Measurements from ENCODE around the gene TRO. TPM values are rescaled to one million over a fixed set of nuclear protein-coding genes. Genes with fewer than 3 reads are reported as not detected.

The TRO gene
- polyA plus RNA-seq, 3 donors: not detected

DNA sequence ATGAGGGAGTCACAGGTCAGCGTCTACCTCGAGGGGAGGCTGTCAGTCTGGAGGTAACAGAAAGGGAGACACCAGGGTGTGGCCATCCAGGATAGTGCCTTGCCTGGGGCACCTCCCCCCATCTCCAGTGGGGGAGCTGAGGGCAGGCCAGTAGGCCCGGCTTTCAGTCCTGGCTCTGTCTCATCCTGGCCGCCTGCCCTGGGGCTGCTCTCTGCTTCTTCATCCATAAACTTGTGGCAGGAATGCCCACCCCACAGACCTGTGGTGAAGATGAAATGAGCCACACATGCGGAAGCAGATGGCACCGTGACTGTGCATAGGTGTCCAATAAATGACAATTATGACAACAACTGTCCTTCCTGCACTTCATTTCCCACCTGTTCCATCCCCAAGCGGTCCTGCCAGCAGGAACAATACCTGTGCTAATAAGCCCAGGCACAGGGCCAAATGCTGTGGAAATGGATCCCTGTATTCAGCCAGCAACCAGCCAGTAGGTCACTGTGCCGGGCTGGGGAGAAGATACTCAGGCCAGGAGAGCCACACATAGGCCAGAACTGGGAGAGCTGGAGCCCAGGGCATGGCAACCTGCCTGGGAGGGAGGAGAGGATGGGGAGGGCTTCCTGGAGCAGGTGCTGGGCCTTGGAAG is 30.2 kb downstream of the TRO start:
- H3K4me3 ChIP-seq (replicated peaks in 1 of 3; ENCODE audit: low read depth in 2 of 3, low read length in 3 of 3): no peak overlapping the region

DNA sequence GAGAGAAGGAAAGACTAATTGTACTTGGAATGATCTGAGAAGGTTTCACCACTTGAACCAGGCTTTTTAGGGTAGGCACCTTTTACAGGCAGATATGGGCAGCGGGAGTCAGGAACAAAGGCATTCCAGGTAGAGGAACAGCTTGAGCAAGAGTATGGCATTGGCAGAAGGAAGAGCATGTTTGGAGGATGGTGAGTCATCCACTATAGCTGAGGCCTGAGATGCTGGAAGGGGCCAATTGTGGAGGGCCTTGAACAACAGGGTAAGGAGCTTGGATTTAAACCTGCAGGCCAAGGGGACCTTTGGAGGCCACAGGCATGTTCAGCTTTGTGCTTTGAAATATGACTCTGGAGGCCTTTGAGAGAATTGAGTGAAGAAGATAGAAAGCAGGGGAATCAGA is 41.1 kb downstream of the TRO start:
- H3K27me3 ChIP-seq (ENCODE audit: control insufficient read depth in 2 of 2, insufficient read depth in 2 of 2, low read length in 2 of 2): no peaks in the 10 kb centered on the region
- WGBS (ENCODE audit: insufficient coverage): 91% methylated on average over 1 of the region's 1 CpG
- no peak overlapping the region for H3K9ac ChIP-seq (ENCODE audit: insufficient read depth, low read length, poor library complexity, severe bottlenecking)
- H3K36me3 Mint-ChIP-seq: no peaks in the 10 kb centered on the region
- DNase-seq: no peak
- TF ChIP-seq, protein P1, sequence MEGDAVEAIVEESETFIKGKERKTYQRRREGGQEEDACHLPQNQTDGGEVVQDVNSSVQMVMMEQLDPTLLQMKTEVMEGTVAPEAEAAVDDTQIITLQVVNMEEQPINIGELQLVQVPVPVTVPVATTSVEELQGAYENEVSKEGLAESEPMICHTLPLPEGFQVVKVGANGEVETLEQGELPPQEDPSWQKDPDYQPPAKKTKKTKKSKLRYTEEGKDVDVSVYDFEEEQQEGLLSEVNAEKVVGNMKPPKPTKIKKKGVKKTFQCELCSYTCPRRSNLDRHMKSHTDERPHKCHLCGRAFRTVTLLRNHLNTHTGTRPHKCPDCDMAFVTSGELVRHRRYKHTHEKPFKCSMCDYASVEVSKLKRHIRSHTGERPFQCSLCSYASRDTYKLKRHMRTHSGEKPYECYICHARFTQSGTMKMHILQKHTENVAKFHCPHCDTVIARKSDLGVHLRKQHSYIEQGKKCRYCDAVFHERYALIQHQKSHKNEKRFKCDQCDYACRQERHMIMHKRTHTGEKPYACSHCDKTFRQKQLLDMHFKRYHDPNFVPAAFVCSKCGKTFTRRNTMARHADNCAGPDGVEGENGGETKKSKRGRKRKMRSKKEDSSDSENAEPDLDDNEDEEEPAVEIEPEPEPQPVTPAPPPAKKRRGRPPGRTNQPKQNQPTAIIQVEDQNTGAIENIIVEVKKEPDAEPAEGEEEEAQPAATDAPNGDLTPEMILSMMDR (IDR thresholded peaks at IDR 0.05): no peak
- no peaks in the 10 kb centered on the region for H3K4me1 ChIP-seq (ENCODE audit: control insufficient read depth in 1 of 2, insufficient read depth in 2 of 2, low read length in 2 of 2)
- H3K4me3 ChIP-seq (replicated peaks in 1 of 3; ENCODE audit: low read depth in 2 of 3, low read length in 3 of 3): no peak overlapping the region
- H3K27ac Mint-ChIP-seq: no peak overlapping the region
- no peak overlapping the region for H3K4me3 Mint-ChIP-seq
- H3K4me2 ChIP-seq (replicated peaks; ENCODE audit: extremely low read depth, low read length, poor library complexity, severe bottlenecking): no peak overlapping the region
- H3K27ac ChIP-seq (ENCODE audit: low read depth in 1 of 2, low read length in 2 of 2): no peak overlapping the region
- H3K36me3 ChIP-seq (replicated peaks in 1 of 2; ENCODE audit: control insufficient read depth in 1 of 2, insufficient read depth in 2 of 2, low read length in 2 of 2): no peaks in the 10 kb centered on the region
- intact Hi-C loops (cut with micrococcal nuclease): no loop called here
- H4K20me1 ChIP-seq (ENCODE audit: insufficient read depth, low read length): no peaks in the 10 kb centered on the region
- peaks cover under 1 to 3% (median 1%) of the 10 kb centered on the region in 3 donors for H3K27me3 Mint-ChIP-seq (ENCODE audit: low read depth in 3 of 3)
- no peak overlapping the region for H2AFZ ChIP-seq (ENCODE audit: insufficient read depth, low read depth, low read length, poor library complexity, severe bottlenecking)
- H3K79me2 ChIP-seq (ENCODE audit: insufficient read depth, low read length): no peaks in the 10 kb centered on the region
- H3K9me3 Mint-ChIP-seq: peaks cover 0 to 4% (median 0%) of the 10 kb centered on the region in 7 donors
- H3K9me3 ChIP-seq (replicated peaks in 1 of 2; ENCODE audit: control insufficient read depth in 1 of 2, insufficient read depth in 1 of 2, low read length in 2 of 2): no peaks in the 10 kb centered on the region
- no peaks in the 10 kb centered on the region for H3K4me1 Mint-ChIP-seq

More for the DNA sequence above, 30.2 kb downstream of the TRO start:
- intact Hi-C loops (cut with micrococcal nuclease): no loop called here
- Histone ChIP-seq H3K9me3 (replicated peaks in 1 of 2; ENCODE audit: control insufficient read depth in 1 of 2, insufficient read depth in 1 of 2, low read length in 2 of 2) (no peaks in the 10 kb centered on the region), H3K9ac (ENCODE audit: insufficient read depth, low read length, poor library complexity, severe bottlenecking) (no peak overlapping the region), H3K4me2 (replicated peaks; ENCODE audit: extremely low read depth, low read length, poor library complexity, severe bottlenecking) (no peak overlapping the region), H3K4me1 (ENCODE audit: control insufficient read depth in 1 of 2, insufficient read depth in 2 of 2, low read length in 2 of 2) (no peaks in the 10 kb centered on the region), H4K20me1 (ENCODE audit: insufficient read depth, low read length) (no peaks in the 10 kb centered on the region), H3K27ac (ENCODE audit: low read depth in 1 of 2, low read length in 2 of 2) (no peak overlapping the region), H3K79me2 (ENCODE audit: insufficient read depth, low read length) (no peaks in the 10 kb centered on the region), H3K36me3 (replicated peaks in 1 of 2; ENCODE audit: control insufficient read depth in 1 of 2, insufficient read depth in 2 of 2, low read length in 2 of 2) (no peaks in the 10 kb centered on the region), H2AFZ (ENCODE audit: insufficient read depth, low read depth, low read length, poor library complexity, severe bottlenecking) (no peak overlapping the region), H3K27me3 (ENCODE audit: control insufficient read depth in 2 of 2, insufficient read depth in 2 of 2, low read length in 2 of 2) (no peaks in the 10 kb centered on the region)
- H3K9me3 Mint-ChIP-seq: peaks cover 0 to 3% (median 0%) of the 10 kb centered on the region in 7 donors
- H3K36me3 Mint-ChIP-seq: no peaks in the 10 kb centered on the region
- TF ChIP-seq, protein P1 (IDR thresholded peaks at IDR 0.05): no peak
- peaks cover 0 to 11% (median 5%) of the 10 kb centered on the region in 3 donors for H3K27me3 Mint-ChIP-seq (ENCODE audit: low read depth in 3 of 3)
- no peaks in the 10 kb centered on the region for H3K4me1 Mint-ChIP-seq
- no peak for DNase-seq
- WGBS (ENCODE audit: insufficient coverage): 100% methylated on average over 2 of the region's 8 CpGs
- H3K27ac Mint-ChIP-seq: no peak overlapping the region
- H3K4me3 Mint-ChIP-seq: no peak overlapping the region
